OCI-LY7 (cell line): ENCODE measurements around the gene ZC3HAV1L.
"Not testable (repeated sequence)": the region's sequence is repeated elsewhere in the genome, so short reads cannot be mapped to it uniquely, and the experiment has no call there.

ENCODE experiments used
- CTCF ChIP-seq: fragments of 200-600 bp; sonication (generic); conservative IDR thresholded peaks from 2 replicates; pipeline ENCODE4 v1.5.1; 2014; ENCODE audit warnings: mild to moderate bottlenecking, antibody characterized with exemption, low read length, moderate library complexity, mixed read lengths
- EZH2phosphoT487 ChIP-seq: fragments of 200-600 bp; sonication (generic); IDR thresholded peaks from 2 replicates; pipeline ENCODE4 v1.6.1; 2018; ENCODE audit warnings: low read depth, borderline replicate concordance, mild to moderate bottlenecking, mixed run types, antibody characterized with exemption, low read length, moderate library complexity, mixed read lengths

- TF ChIP-seq EZH2phosphoT487, CTCF: not testable (repeated sequence)
These were observed 41.9 kb upstream of the ZC3HAV1L start for GRCh38 chr7:139077706-139078105.
